Muscle layer of colon (tissue), 2 donors: ENCODE measurements around the gene ARHGEF11.

Experiments used
- H3K27ac ChIP-seq: one replicate; pipeline ENCODE4 v1.7.0; 2013; ENCODE audit warnings: low read depth, mild to moderate bottlenecking, low read length, moderate library complexity
- H3K27me3 ChIP-seq, 2 donors: one replicate each; pipeline ENCODE4 v1.7.0; 2013; ENCODE audit warnings: low read length in 2 of 2, mild to moderate bottlenecking in 2 of 2; ENCODE audit not compliant: insufficient read depth in 2 of 2, control insufficient read depth in 1 of 2
- H3K36me3 ChIP-seq: one replicate; pipeline ENCODE4 v1.7.0; 2013; ENCODE audit warnings: mild to moderate bottlenecking, low read length; ENCODE audit not compliant: insufficient read depth
- H3K4me1 ChIP-seq: one replicate; pipeline ENCODE4 v1.7.0; 2013; ENCODE audit warnings: mild to moderate bottlenecking, low read length; ENCODE audit not compliant: insufficient read depth
- H3K4me3 ChIP-seq, 2 donors: one replicate each; pipeline ENCODE4 v1.7.0; 2013; ENCODE audit warnings: low read length in 2 of 2, low read depth in 1 of 2, mild to moderate bottlenecking in 1 of 2, moderate library complexity in 1 of 2
- H3K9ac ChIP-seq: one replicate; pipeline ENCODE4 v1.7.0; 2013; ENCODE audit warnings: low read length
- H3K9me3 ChIP-seq: one replicate; pipeline ENCODE4 v1.7.0; 2013; ENCODE audit warnings: mild to moderate bottlenecking, low read length
- donor health status: abdominal sarcoma.
- donor health status: Adenocarcinoma of cecum.

ARHGEF11 gene

GRCh38 chr1:156887317-156887716 lies 158.2 kb downstream of the ARHGEF11 start:
- no peak overlapping the region for H3K27ac ChIP-seq
- H3K27me3 ChIP-seq, result peaks cover 0 to 22% of the 10 kb centered on the region in 2 donors
- H3K36me3 ChIP-seq, result no peaks in the 10 kb centered on the region
- no peak overlapping the region for H3K4me3 ChIP-seq
- H3K9me3 ChIP-seq, result no peaks in the 10 kb centered on the region
- no peak overlapping the region for H3K9ac ChIP-seq
- H3K4me1 ChIP-seq, result no peaks in the 10 kb centered on the region

DNA sequence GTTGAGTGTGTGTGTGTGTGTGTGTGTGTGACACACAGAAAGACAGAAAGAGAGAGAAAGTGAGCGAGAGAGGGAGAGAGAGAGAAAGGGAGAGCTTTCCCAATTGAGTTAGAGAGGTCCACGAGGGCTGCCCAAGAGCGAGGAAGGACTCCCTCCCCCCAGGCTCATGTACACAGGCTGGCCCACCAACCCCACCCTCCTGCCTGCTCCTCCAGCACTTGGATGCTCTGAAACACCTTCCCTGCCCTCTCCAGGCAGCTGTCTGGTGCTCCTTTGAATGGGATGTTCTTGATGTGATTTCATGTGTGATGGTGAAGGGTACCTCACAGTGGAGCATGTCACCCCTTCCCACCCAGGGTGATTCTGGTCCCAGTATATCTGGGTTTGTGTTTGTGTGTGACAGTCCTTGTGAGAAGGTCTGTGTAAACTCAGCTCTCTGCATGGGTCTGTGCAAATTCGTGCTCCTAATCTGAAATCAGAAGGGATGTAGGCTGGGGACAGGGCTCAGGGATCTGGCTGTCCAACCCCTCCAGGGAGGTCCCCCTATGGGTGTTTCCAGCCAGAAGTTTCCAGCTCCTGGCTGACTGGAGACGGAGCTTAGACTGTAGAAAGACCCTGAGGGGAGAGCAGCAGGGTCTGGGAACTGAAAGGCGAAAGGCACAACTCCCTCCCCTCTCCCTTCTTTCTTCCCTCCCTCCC lies 158.8 kb downstream of the ARHGEF11 start:
- Histone ChIP-seq H3K27ac (no peak overlapping the region), H3K9me3 (no peaks in the 10 kb centered on the region), H3K4me3 (no peak overlapping the region), H3K36me3 (no peaks in the 10 kb centered on the region), H3K27me3 (peaks cover 0 to 22% of the 10 kb centered on the region in 2 donors), H3K9ac (no peak overlapping the region), H3K4me1 (no peaks in the 10 kb centered on the region)

DNA sequence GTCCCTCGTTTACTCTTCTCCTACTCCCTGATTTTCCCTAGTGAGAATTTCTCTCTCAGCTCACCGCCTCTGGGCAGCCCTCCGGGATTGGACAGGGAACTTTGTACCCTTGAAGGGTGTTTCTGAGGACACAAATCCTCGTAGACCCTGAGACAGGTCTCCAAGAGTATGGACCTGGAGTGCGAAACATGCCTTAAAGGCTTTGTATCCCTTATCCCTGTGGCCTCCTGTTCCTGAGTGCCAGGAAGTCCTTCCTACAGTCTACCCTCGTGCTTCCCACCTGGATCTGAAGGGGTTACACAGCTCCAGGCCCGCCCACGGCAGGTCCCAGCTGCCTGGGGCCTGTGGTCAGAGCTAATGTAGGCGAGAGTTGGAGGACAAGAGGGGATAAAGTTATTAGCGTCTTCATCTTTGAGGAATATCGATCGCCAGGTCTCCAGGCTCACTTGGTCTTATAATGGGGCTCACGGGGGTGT lies 159.6 kb downstream of the ARHGEF11 start:
- no peak overlapping the region for H3K9ac ChIP-seq
- no peaks in the 10 kb centered on the region for H3K9me3 ChIP-seq
- H3K27ac ChIP-seq, result no peak overlapping the region
- H3K36me3 ChIP-seq, result no peaks in the 10 kb centered on the region
- H3K27me3 ChIP-seq, result peaks cover 0 to 22% of the 10 kb centered on the region in 2 donors
- no peak overlapping the region for H3K4me3 ChIP-seq
- H3K4me1 ChIP-seq, result no peaks in the 10 kb centered on the region

DNA sequence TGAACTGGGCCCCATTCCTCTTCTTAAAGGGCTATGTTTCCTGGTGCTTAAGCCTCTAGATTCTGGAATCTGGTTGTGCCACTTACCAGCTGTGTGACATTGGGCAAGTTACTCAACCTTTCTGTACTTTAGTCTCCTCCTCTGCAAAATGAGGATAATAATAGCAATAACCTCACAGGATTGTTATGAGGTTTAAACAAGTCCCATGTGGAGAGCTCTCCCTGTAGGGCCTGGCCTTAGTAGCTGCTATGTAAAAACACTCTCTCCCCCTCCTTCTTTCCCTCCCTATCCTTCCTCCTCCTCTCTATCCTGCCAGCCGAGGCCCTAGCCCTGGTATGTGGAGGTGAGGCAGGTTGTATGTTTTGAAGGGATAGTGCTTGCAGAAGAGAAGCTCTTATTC lies 160.2 kb downstream of the ARHGEF11 start:
- Histone ChIP-seq H3K36me3 (no peaks in the 10 kb centered on the region), H3K4me1 (no peaks in the 10 kb centered on the region), H3K27ac (no peak overlapping the region), H3K27me3 (peaks cover 0 to 22% of the 10 kb centered on the region in 2 donors), H3K9me3 (no peaks in the 10 kb centered on the region), H3K4me3 (no peak overlapping the region), H3K9ac (no peak overlapping the region)
